ENCODE data around the gene INTS7. TPM values are rescaled to one million over a fixed set of nuclear protein-coding genes. Genes with fewer than 3 reads are reported as not detected.

The INTS7 gene
- total RNA-seq, 1 experiment from 2014 or later: 21.7 TPM

DNA sequence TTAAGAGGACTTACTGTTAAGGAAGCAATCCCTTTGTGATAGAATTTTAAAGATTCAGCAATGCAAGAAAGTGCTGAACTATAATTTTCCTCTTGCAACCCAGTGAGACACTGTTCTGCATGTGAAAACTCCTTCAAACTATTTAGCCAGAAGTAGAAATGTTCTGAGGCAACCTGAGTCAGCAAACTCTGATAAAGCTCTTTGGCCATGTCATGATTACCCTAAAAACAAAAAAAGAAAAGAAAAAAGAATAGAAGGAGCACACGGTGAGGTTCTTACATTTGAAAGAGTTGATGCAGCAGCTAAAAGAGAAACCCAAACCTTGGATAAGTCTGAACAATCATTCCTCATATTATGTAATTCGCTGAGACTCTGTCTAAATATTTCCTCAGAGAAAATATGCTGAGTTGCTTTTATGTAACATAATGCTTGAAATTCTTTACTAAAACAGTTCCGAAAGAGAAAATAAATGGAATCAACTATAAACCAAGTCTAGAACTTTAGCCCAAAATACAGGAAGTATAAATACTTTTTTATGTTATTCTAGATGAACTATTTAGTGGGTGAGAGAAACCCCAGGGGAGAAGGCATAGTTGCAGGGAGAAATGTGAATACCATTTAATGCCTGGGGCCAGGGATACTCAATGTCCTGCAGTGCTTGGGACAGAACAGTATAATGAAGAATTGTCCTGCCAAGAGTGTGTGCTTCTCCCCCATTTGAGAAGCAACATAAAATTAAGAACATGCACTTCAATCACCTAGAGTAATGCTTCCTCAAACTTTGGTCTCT, 60.0 kb downstream of the INTS7 start:
- Histone ChIP-seq H3K4me2 (ENCODE audit: low read length) (no peak overlapping the region), H3K9me2 (ENCODE audit: insufficient read depth) (no peaks in the 10 kb centered on the region), H3K27me3 (ENCODE audit: insufficient read depth, low read length) (no peaks in the 10 kb centered on the region), H3K4me1 (ENCODE audit: control insufficient read depth in 1 of 2, insufficient read depth in 2 of 2, low read length in 2 of 2) (no peaks in the 10 kb centered on the region), H3K36me3 (ENCODE audit: control insufficient read depth in 1 of 2, insufficient read depth in 2 of 2, low read length in 2 of 2) (peaks cover 2 to 19% of the 10 kb centered on the region in 2 experiments; a peak in 2 of 4 replicates), H3K27ac (ENCODE audit: low read depth, low read length) (no peak overlapping the region), H2AFZ (ENCODE audit: low read depth, low read length, poor library complexity, severe bottlenecking) (no peak overlapping the region), H3K9ac (ENCODE audit: low read length) (no peak overlapping the region), H3K4me3 (replicated peaks in 1 of 2; ENCODE audit: low read depth in 1 of 2, low read length in 2 of 2) (no peak overlapping the region), H3K9me3 (ENCODE audit: control insufficient read depth in 1 of 2, insufficient read depth in 1 of 2, low read depth in 1 of 2, low read length in 2 of 2) (no peaks in the 10 kb centered on the region), H3K79me2 (ENCODE audit: insufficient read depth, low read length) (no peaks in the 10 kb centered on the region), H4K20me1 (ENCODE audit: insufficient read depth) (0 out of 2 replicates have a peak, but pooled peaks cover 3% of the 10 kb centered on the region)
- ChIA-PET POLR2A (no interaction called here), CTCF (no interaction called here), RAD21 (ENCODE audit: low non-redundant PET in 1 of 2, low total read pairs in 2 of 2, uncharacterized antibody in 2 of 2, unreplicated experiment in 2 of 2) (no interaction called here)
- intact Hi-C loops (cut with micrococcal nuclease): no loop called here
- TF ChIP-seq, protein P1, sequence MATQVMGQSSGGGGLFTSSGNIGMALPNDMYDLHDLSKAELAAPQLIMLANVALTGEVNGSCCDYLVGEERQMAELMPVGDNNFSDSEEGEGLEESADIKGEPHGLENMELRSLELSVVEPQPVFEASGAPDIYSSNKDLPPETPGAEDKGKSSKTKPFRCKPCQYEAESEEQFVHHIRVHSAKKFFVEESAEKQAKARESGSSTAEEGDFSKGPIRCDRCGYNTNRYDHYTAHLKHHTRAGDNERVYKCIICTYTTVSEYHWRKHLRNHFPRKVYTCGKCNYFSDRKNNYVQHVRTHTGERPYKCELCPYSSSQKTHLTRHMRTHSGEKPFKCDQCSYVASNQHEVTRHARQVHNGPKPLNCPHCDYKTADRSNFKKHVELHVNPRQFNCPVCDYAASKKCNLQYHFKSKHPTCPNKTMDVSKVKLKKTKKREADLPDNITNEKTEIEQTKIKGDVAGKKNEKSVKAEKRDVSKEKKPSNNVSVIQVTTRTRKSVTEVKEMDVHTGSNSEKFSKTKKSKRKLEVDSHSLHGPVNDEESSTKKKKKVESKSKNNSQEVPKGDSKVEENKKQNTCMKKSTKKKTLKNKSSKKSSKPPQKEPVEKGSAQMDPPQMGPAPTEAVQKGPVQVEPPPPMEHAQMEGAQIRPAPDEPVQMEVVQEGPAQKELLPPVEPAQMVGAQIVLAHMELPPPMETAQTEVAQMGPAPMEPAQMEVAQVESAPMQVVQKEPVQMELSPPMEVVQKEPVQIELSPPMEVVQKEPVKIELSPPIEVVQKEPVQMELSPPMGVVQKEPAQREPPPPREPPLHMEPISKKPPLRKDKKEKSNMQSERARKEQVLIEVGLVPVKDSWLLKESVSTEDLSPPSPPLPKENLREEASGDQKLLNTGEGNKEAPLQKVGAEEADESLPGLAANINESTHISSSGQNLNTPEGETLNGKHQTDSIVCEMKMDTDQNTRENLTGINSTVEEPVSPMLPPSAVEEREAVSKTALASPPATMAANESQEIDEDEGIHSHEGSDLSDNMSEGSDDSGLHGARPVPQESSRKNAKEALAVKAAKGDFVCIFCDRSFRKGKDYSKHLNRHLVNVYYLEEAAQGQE (IDR thresholded peaks at IDR 0.05; ENCODE audit: low read depth): no peak
- no peak for TF ChIP-seq FOSL1 (IDR thresholded peaks at IDR 0.05; ENCODE audit: low read depth)
- no peak for TF ChIP-seq POLR2A (IDR thresholded peaks at IDR 0.05; ENCODE audit: borderline replicate concordance, extremely low read depth, insufficient read depth, insufficient read length)
- TF ChIP-seq ZNF274 (IDR thresholded peaks at IDR 0.05; ENCODE audit: low read depth, low read length): no peak
- TF ChIP-seq, protein P2, sequence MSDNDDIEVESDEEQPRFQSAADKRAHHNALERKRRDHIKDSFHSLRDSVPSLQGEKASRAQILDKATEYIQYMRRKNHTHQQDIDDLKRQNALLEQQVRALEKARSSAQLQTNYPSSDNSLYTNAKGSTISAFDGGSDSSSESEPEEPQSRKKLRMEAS (IDR thresholded peaks at IDR 0.05): no peak
- TF ChIP-seq YY1 (IDR thresholded peaks at IDR 0.05; ENCODE audit: extremely low read depth, insufficient replicate concordance, low read depth, low read length): no peak
- TF ChIP-seq JUND (IDR thresholded peaks at IDR 0.05): no peak
- no peak for TF ChIP-seq CBX3 (IDR thresholded peaks at IDR 0.05; ENCODE audit: low read depth)
- TF ChIP-seq, protein P3, sequence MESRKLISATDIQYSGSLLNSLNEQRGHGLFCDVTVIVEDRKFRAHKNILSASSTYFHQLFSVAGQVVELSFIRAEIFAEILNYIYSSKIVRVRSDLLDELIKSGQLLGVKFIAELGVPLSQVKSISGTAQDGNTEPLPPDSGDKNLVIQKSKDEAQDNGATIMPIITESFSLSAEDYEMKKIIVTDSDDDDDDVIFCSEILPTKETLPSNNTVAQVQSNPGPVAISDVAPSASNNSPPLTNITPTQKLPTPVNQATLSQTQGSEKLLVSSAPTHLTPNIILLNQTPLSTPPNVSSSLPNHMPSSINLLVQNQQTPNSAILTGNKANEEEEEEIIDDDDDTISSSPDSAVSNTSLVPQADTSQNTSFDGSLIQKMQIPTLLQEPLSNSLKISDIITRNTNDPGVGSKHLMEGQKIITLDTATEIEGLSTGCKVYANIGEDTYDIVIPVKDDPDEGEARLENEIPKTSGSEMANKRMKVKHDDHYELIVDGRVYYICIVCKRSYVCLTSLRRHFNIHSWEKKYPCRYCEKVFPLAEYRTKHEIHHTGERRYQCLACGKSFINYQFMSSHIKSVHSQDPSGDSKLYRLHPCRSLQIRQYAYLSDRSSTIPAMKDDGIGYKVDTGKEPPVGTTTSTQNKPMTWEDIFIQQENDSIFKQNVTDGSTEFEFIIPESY (IDR thresholded peaks at IDR 0.05; ENCODE audit: extremely low read depth, insufficient replicate concordance, low read length): no peak
- no peak for TF ChIP-seq POLR2AphosphoS5 (IDR thresholded peaks at IDR 0.05; ENCODE audit: low read depth, low read length)
- TF ChIP-seq ELF1 (IDR thresholded peaks at IDR 0.05; ENCODE audit: borderline replicate concordance, low read depth): no peak
- TF ChIP-seq EZH2 (IDR thresholded peaks at IDR 0.05): no peak
- no peak for TF ChIP-seq TCF7L2 (IDR thresholded peaks at IDR 0.05; ENCODE audit: borderline replicate concordance, extremely low read depth, insufficient read depth, insufficient read length)
- TF ChIP-seq SIN3A (IDR thresholded peaks at IDR 0.05; ENCODE audit: low read depth): no peak
- no peak for TF ChIP-seq SRF (IDR thresholded peaks at IDR 0.05; ENCODE audit: low read depth)
- no peak for TF ChIP-seq EZH2phosphoT487 (IDR thresholded peaks at IDR 0.05; ENCODE audit: borderline replicate concordance)
- TF ChIP-seq, protein P4, sequence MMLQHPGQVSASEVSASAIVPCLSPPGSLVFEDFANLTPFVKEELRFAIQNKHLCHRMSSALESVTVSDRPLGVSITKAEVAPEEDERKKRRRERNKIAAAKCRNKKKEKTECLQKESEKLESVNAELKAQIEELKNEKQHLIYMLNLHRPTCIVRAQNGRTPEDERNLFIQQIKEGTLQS (IDR thresholded peaks at IDR 0.05): no peak
- DNase-seq (ENCODE audit: low read depth, low spot score): no peak
- BruUV-seq (replicated peaks): no TSS peak
- ATAC-seq: no peak
